Cerebellar cortex (tissue), 1 donor: ENCODE measurements around the gene VWA3A.
"Not testable (repeated sequence)": the region's sequence is repeated elsewhere in the genome, so short reads cannot be mapped to it uniquely, and the experiment has no call there.

Experiments
- DNase-seq: peaks from one replicate; pipeline ENCODE4 v3.0.0-alpha.2; 2015; ENCODE audit warnings: low spot score

VWA3A gene

DNA sequence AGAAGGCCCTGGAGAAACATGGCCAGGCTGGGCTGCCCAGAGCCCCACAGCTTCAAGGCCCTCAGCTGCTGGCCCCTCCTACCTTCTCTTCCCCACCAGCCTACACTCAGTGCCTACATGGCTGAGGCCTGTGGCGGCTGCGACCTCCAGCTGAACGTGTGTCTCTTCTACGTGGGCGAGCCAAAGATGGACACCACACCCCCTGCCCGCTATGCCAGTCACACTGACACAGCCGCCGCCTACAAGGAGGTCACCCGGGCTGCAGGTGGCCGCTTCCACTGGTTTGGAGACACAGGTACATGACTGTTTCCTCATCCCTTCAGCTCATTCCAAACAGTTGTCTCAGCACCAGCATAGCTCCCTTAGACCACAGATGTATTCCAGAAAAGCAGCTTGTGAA, 40.5 kb downstream of the VWA3A start:
- DNase-seq = no peak

- DNase-seq = no peak
Measured at GRCh38 chr16:22138482-22138881, 46.1 kb downstream of the VWA3A start.

GRCh38 chr16:22139008-22139407, 46.7 kb downstream of the VWA3A start:
- DNase-seq = no peak

DNA sequence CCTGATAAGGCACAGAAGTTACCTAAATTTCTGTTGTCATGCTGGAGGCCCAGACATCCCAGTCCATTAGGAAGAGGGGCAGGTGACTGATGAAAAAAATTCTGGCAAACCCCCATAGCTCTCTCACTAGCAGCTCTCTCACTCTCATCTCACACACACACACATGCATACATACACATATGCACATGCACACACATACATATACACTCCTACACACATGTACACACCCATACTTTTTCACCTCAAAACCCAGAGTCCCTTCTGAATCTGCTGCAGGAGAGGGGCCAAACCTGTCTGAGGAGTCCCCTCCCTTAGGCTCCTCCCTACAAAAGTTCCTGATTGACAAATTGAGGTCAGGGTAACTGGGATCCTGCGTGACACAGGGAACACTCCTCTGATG, 47.4 kb downstream of the VWA3A start:
- no peak for DNase-seq

GRCh38 chr16:22141767-22142166, 49.4 kb downstream of the VWA3A start:
- peak; percentile 6 for DNase-seq

DNA sequence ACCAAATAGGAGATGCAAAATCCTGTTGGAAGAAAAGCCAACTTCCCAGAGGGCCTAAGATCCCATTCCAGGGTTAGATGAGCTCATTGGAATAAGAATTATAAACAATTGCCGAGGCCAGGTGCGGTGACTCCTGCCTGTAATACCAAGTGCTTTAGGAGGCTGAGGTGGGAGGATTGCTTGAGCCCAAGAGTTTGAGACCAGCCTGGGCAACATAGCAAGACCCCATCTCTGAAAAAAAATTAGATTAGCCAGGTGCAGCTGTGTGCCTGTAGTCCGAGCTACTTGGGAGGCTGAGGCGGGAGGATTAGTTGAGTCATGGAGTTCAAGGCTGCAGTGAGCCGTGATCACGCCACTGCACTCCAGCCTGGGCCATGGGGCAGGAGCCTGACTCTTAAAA, 52.2 kb downstream of the VWA3A start:
- DNase-seq = no peak

GRCh38 chr16:22147853-22148252, 55.5 kb downstream of the VWA3A start:
- no peak for DNase-seq

DNA sequence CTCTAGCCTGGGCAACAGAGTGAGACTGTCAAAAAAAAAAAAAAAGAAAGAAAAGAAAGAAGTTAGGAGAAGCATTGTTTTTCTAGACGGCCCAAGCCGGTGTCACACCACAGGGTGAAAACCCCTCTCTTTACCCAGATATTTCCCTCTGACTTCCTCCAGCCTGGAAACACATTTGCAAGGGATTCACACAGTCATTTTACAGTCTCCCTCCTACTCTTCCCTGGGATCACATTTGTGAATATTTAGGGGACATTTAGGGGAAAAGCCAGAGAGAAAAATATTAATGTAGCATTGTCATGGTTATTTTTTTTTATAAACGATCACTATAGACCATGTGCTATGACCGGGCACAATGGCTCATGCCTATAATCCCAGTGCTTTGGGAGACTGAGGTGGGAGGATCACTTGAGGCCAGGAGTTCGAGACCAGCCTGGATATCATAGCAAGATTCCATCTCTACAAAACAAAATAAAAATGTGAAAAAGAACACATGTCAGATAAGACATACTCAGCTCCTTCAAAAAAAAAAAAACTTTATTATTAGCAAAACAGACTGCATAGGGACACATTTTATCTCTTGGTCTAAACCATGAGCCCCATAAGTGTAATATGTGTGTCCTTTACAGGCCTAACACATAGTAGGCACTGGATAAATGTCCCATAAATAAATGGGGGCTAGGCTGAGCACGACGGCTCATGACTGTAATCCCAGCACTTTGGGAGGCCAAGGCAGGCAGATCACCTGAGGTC, 59.1 kb downstream of the VWA3A start:
- DNase-seq = no peak

DNA sequence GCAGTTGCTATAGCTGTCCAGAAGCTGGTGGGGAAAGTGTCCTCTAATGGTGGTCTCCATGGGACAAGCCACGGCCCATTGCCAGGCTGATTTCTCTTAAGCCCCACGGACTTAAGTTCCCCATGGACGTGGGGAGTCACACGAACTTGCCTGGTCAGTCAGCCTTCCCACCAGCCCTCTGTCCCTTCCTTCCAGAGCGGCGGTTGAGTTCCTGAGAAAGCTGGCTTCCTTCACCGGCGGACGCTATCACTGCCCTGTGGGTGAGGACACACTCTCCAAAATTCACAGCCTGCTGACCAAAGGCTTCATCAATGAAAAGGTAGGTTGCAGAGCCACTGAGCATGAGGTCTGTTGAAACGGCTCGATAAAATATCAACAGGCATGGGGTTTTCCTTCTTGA, 60.0 kb downstream of the VWA3A start:
- DNase-seq = no peak

GRCh38 chr16:22153078-22153477, 60.7 kb downstream of the VWA3A start:
- not testable (repeated sequence) for DNase-seq

DNA sequence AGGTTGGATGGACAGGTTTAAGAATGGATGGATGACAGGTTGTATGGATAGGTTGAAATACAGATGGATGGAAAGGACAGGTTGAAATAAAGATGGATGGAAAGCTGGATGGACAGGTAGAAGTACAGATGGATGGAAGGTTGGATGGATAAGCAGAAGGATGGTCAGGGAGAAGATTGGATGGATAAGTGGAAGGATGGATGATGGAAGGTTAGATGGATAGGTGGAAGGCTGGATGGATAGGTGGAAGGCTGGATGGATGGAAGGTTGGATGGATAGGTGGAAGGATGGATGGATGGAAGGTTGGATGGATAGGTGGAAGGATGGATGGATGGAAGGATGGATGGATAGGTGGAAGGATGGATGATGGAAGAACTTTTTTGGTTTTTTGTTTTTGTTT, 69.1 kb downstream of the VWA3A start:
- DNase-seq = no peak

DNA sequence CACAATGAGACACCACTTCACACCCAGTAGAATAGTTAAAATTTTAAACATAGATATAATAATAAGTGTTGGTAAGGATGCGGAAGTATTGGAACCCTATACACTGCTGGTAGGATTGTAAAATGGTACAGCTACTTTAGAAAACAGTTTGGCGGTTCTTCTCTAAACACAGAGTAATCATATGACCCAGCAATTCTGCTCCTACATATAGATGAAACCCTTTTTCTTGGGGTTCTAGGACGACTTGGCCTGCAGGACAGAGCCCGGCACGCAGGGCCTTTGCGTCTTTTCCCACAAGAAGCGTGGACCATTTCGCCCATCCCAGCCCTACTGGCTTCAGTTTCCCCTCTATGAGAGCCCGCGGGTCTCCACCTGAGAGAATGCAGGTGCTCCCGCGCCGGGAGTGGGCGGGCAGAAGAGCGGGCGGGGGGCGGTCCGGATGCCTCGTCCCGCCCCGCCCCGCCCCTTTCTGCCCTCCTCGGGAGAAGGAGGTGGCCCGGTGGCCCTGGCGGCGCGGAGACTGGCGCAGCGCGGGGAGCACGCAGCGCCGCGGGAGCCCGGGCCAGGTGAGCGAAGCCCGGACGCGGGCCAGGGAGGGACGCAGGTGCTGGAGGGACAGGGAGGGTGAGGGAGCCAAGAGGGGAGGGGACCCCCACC, 69.8 kb downstream of the VWA3A start, which contains the start of gene SDR42E2:
SDR42E2 (plus strand) TSS at position 508 of the 657 bp plus-strand sequence. CDS start 3,077 bp downstream, outside the sequence.
- DNase-seq = no peak

- DNase-seq = no peak
Measured at GRCh38 chr16:22162656-22163009, 70.3 kb downstream of the VWA3A start.

GRCh38 chr16:22163806-22164205, 71.5 kb downstream of the VWA3A start:
- no peak for DNase-seq

- DNase-seq = no peak
Measured at GRCh38 chr16:22164482-22164881, 72.1 kb downstream of the VWA3A start.

DNA sequence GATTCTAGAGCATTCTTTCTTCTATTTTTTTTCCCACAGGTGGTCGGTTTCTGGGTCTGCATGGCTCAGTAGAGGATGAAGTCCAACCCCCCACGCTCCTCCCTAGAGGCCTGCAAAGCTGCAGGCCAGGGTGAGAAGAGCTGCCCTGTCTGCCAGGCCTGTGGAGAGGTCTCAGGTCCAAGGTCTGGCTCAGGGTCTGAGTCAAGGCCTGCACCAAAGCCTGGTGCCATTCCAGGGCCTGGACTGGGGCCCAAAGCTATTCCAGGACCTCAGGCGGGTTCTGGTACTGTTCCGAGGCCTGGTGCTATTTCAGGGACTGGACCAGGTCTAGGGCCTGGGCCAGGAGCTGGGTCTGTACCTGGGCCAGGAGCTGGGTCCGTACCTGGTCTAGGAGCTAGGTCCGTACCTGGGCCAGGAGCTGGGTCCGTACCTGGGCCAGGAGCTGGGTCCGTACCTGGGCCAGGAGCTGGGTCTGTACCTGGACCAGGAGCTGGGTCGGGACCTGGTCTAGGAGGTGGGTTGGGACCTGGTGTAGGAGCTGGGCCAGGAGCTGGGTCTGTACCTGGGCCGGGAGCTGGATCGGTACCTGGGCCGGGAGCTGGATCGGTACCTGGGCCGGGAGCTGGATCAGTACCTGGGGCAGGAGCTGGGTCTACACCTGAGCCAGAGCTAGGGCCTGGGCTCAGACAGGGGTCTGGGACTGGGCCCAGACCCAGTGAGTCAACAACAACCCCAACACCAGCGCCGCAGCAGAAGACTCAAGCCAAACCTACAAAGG, 73.4 kb downstream of the VWA3A start:
- DNase-seq = no peak

GRCh38 chr16:22171953-22172352, 79.6 kb downstream of the VWA3A start:
- no peak for DNase-seq

- DNase-seq = not testable (repeated sequence)
Measured at GRCh38 chr16:22172642-22173041, 80.3 kb downstream of the VWA3A start.

DNA sequence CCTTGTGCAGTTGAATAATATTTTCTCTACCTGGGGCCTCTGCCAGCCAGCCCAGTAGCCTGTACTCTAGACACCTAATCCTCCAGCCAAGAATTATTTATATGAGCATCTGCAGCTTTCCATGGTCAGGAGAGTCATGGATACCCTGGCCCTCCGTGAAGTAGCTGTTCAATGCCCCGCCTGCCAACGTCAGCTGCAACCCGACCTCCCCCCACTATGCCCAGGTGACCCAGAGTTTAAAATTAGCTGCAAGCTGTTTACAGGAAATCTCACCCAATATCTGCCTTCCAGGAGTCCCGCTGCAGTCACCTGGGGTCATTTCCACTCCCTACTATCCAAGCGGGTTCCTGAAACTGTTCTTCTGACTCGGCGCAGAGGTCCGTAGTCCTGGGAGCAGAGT, 82.3 kb downstream of the VWA3A start:
- DNase-seq = no peak

DNA sequence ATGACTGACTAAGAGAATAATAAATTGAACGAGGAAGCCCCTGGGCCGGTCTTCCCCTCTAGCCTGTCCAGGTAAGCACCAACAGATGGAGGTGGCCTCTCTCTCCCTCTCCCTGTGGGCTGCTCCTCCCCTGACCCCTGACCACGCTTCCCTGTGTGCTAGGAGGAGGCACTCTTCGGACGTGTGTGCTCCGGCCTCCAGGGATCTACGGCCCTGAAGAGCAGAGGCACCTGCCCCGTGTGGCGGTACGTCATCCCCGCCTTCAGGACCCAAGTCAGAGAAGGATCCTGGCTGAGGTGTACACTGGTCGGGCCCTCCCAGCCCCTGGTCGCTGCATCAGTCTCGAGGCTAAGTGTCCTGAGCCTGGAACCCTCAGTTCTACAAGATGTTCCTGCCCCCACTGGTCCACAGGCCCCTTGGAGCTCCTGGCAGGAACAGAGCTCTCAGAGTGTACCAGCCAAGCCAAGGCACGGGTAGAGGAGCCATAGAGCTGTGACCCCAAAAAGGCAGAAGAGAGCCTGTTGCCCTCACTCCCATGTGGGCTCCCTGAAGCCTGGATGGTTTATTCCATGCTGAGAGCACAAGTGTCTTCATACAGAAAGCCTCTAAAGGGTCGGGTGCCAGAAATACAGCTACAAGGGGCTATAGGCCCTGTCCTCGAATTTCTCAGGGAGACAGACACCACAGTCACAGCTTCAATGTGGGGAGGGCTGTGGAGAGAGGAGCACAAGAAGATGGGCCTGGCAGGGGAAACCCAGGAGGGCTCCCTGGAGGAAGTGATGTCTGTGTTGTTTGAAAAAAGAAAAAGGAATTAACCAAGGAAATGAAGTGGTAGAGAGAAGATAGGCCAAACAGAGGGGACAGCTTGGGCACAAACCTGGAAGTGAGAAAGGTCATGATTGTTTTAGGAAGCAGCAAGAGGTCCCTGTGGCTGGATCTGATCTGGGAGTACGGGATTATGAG, 85.9 kb downstream of the VWA3A start:
- no peak for DNase-seq

DNA sequence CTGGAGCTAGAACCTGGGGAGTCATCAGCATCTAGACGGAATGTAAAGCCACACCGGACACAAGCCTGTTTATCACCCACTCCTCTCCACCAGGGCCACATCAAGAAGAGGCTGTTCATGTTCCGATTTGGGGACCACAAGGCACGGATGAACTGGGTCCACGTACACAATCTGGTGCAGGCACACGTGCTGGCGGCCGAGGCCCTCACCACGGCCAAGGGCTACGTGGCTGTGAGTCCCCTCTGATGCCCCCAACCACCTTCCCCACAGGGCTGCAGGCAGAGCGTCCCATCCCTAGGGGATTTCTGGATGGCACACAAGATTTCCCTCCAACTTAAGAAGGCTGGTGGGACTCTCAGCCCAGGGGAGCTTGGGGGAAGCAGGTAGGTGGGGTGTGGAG, 89.1 kb downstream of the VWA3A start:
- no peak for DNase-seq

DNA sequence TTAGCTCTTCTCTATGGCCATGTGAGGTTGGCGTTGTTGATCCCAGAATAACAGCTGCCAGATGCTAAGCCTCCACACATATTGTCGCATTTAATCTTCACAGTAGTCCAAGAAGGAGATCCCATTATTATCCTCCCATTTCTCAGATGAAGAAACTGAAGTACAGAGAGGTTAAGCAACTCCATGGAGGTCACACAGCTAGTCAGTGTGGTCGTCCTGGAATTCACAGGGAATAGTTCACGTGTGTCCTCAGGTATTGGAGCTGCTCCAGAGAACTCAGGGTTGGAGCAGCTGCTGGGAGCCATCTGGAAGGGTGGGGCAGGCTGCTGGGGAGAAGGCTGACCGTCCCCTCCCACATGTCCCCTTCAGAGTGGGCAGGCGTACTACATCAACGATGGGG, 89.5 kb downstream of the VWA3A start:
- no peak for DNase-seq
